Left ventricle myocardium inferior (tissue), 1 donor: ENCODE results near the gene ANK2. TPM values are rescaled to one million over a fixed set of nuclear protein-coding genes. Genes with fewer than 3 reads are reported as not detected.

Experiments
- DNase-seq: peaks from one replicate; pipeline ENCODE4 v3.0.0-alpha.2; 2020
- H3K27ac ChIP-seq: fragments of 200-600 bp; replicated peaks from 2 replicates; pipeline ENCODE4 v1.8.0; 2021
- H3K27me3 ChIP-seq: fragments of 200-600 bp; 2 replicates; pipeline ENCODE4 v1.8.0; 2021; ENCODE audit warnings: low read depth
- H3K36me3 ChIP-seq: fragments of 200-600 bp; 2 replicates; pipeline ENCODE4 v1.8.0; 2021
- H3K4me1 ChIP-seq: fragments of 200-600 bp; 2 replicates; pipeline ENCODE4 v1.8.0; 2021
- H3K4me3 ChIP-seq: fragments of 200-600 bp; 2 replicates; pipeline ENCODE4 v1.8.0; 2021; ENCODE audit warnings: mild to moderate bottlenecking, moderate library complexity
- H3K9me3 ChIP-seq: fragments of 200-600 bp; replicated peaks from 2 replicates; pipeline ENCODE4 v1.8.0; 2021
- CTCF ChIP-seq: fragments of 200-600 bp; IDR thresholded peaks from 2 replicates; pipeline ENCODE4 v1.8.0; 2021; ENCODE audit warnings: antibody characterized with exemption, mild to moderate bottlenecking, borderline replicate concordance
- intact Hi-C: fragments of 100-400 bp; cut with micrococcal nuclease; formaldehyde crosslinking; loops from one replicate; pipeline ENCODE4 v1.11.0; 2022
- total RNA-seq: library from RNA; stranded (reverse); fragmentation: NEBNext Ultra II Directional; extraction: Animal tissue kit (Norgen Biotek cat#: 25700); gene quantifications from one replicate; pipeline ENCODE4 v1.2.1, GENCODE V29; 2021
- donor health status: DM: no; HTN: yes; CAD: no; lungs with severe emphysema.

The ANK2 gene
- total RNA-seq, 1 donor from 2014 or later, result 267 TPM

GRCh38 chr4:113356453-113356852, 307.0 kb downstream of the ANK2 start:
- Histone ChIP-seq H3K4me1 (peaks cover 14% of the 10 kb centered on the region), H3K9me3 (no peaks in the 10 kb centered on the region), H3K36me3 (peaks cover 21% of the 10 kb centered on the region), H3K4me3 (no peak overlapping the region), H3K27ac (no peak overlapping the region), H3K27me3 (no peaks in the 10 kb centered on the region)
- no peak for DNase-seq
- TF ChIP-seq CTCF, result no peak
- intact Hi-C loops, result no loop called here

GRCh38 chr4:113358784-113359183, 309.3 kb downstream of the ANK2 start:
- no peak for TF ChIP-seq CTCF
- no peak for DNase-seq
- intact Hi-C loops, result no loop called here
- H3K4me3 ChIP-seq, result no peak overlapping the region
- peaks cover 23% of the 10 kb centered on the region for H3K36me3 ChIP-seq
- H3K27ac ChIP-seq, result no peak overlapping the region
- H3K4me1 ChIP-seq, result peaks cover 14% of the 10 kb centered on the region
- no peaks in the 10 kb centered on the region for H3K9me3 ChIP-seq
- H3K27me3 ChIP-seq, result no peaks in the 10 kb centered on the region

GRCh38 chr4:113365377-113365776, 315.9 kb downstream of the ANK2 start:
- no peak for TF ChIP-seq CTCF
- intact Hi-C loops, result no loop called here

GRCh38 chr4:113368056-113368455, 318.6 kb downstream of the ANK2 start:
- intact Hi-C loops, result no loop called here
- H3K36me3 ChIP-seq, result peaks cover 74% of the 10 kb centered on the region
- H3K27me3 ChIP-seq, result no peaks in the 10 kb centered on the region
- no peak for DNase-seq
- no peak overlapping the region for H3K4me3 ChIP-seq
- no peaks in the 10 kb centered on the region for H3K9me3 ChIP-seq
- no peaks in the 10 kb centered on the region for H3K4me1 ChIP-seq
- no peak overlapping the region for H3K27ac ChIP-seq
- no peak for TF ChIP-seq CTCF

More at GRCh38 chr4:113365377-113365776, 315.9 kb downstream of the ANK2 start:
- DNase-seq, result no peak
- no peaks in the 10 kb centered on the region for H3K27me3 ChIP-seq
- H3K27ac ChIP-seq, result no peak overlapping the region
- H3K4me1 ChIP-seq, result no peaks in the 10 kb centered on the region
- no peaks in the 10 kb centered on the region for H3K9me3 ChIP-seq
- H3K36me3 ChIP-seq, result peaks cover 64% of the 10 kb centered on the region
- no peak overlapping the region for H3K4me3 ChIP-seq

GRCh38 chr4:113371111-113371510, 321.7 kb downstream of the ANK2 start:
- Histone ChIP-seq H3K4me3 (no peak overlapping the region), H3K36me3 (peaks cover 73% of the 10 kb centered on the region), H3K27ac (no peak overlapping the region), H3K9me3 (no peaks in the 10 kb centered on the region), H3K4me1 (peaks cover 5% of the 10 kb centered on the region), H3K27me3 (no peaks in the 10 kb centered on the region)
- no peak for DNase-seq
- TF ChIP-seq CTCF, result no peak
- intact Hi-C loops, result no loop called here
